ENCODE data around the gene OR10P1.
"Not testable (repeated sequence)": the region's sequence is repeated elsewhere in the genome, so short reads cannot be mapped to it uniquely, and the experiment has no call there.

The OR10P1 gene

GRCh38 chr12:55631733-55632132 lies 5.0 kb upstream of the OR10P1 start:
- TF ChIP-seq POLR2A (IDR thresholded peaks at IDR 0.05; ENCODE audit: low read depth, low read length) (no peak), POLR2AphosphoS5 (IDR thresholded peaks at IDR 0.05; ENCODE audit: low read depth, low read length) (no peak), TAF1 (IDR thresholded peaks at IDR 0.05; ENCODE audit: borderline replicate concordance, low read depth, low read length) (no peak)
- no peak for DNase-seq (ENCODE audit: insufficient read length)
- FAIRE-seq, result no peak

- no peak for DNase-seq (ENCODE audit: insufficient read length)
- no peak for FAIRE-seq
- TF ChIP-seq POLR2AphosphoS5 (IDR thresholded peaks at IDR 0.05; ENCODE audit: low read depth, low read length) (no peak), POLR2A (IDR thresholded peaks at IDR 0.05; ENCODE audit: low read depth, low read length) (no peak), TAF1 (IDR thresholded peaks at IDR 0.05; ENCODE audit: borderline replicate concordance, low read depth, low read length) (no peak)
Observed at GRCh38 chr12:55633151-55633550, 3.5 kb upstream of the OR10P1 start.

GRCh38 chr12:55636116-55636655 lies 506 bp upstream of the OR10P1 start:
- FAIRE-seq (no peak), DNase-seq (ENCODE audit: insufficient read length) (no peak)
- TF ChIP-seq TAF1 (IDR thresholded peaks at IDR 0.05; ENCODE audit: borderline replicate concordance, low read depth, low read length) (no peak), POLR2AphosphoS5 (IDR thresholded peaks at IDR 0.05; ENCODE audit: low read depth, low read length) (no peak)

GRCh38 chr12:55637467-55637866 lies 775 bp downstream of the OR10P1 start:
- DNase-seq (ENCODE audit: insufficient read length) (no peak), FAIRE-seq (no peak)
- no peak for TF ChIP-seq POLR2AphosphoS5 (IDR thresholded peaks at IDR 0.05; ENCODE audit: low read depth, low read length)
- TF ChIP-seq TAF1 (IDR thresholded peaks at IDR 0.05; ENCODE audit: borderline replicate concordance, low read depth, low read length), result no peak
- TF ChIP-seq POLR2A (IDR thresholded peaks at IDR 0.05; ENCODE audit: low read depth, low read length), result no peak

- FAIRE-seq (no peak), DNase-seq (ENCODE audit: insufficient read length) (no peak)
- TF ChIP-seq POLR2A (IDR thresholded peaks at IDR 0.05; ENCODE audit: low read depth, low read length) (no peak), TAF1 (IDR thresholded peaks at IDR 0.05; ENCODE audit: borderline replicate concordance, low read depth, low read length) (no peak), POLR2AphosphoS5 (IDR thresholded peaks at IDR 0.05; ENCODE audit: low read depth, low read length) (no peak)
Observed at GRCh38 chr12:55641595-55641994, 4.9 kb downstream of the OR10P1 start.

- FAIRE-seq (no peak), DNase-seq (ENCODE audit: insufficient read length) (no peak)
- TF ChIP-seq POLR2A (IDR thresholded peaks at IDR 0.05; ENCODE audit: low read depth, low read length) (no peak), POLR2AphosphoS5 (IDR thresholded peaks at IDR 0.05; ENCODE audit: low read depth, low read length) (no peak), TAF1 (IDR thresholded peaks at IDR 0.05; ENCODE audit: borderline replicate concordance, low read depth, low read length) (no peak)
Observed at GRCh38 chr12:55642267-55642666, 5.6 kb downstream of the OR10P1 start.

GRCh38 chr12:55642669-55643068 lies 6.0 kb downstream of the OR10P1 start:
- DNase-seq (ENCODE audit: insufficient read length) (no peak), FAIRE-seq (no peak)
- TF ChIP-seq POLR2A (IDR thresholded peaks at IDR 0.05; ENCODE audit: low read depth, low read length) (no peak), TAF1 (IDR thresholded peaks at IDR 0.05; ENCODE audit: borderline replicate concordance, low read depth, low read length) (no peak)

- no peak for TF ChIP-seq POLR2A (IDR thresholded peaks at IDR 0.05; ENCODE audit: low read depth, low read length)
- no peak for TF ChIP-seq POLR2AphosphoS5 (IDR thresholded peaks at IDR 0.05; ENCODE audit: low read depth, low read length)
- no peak for TF ChIP-seq TAF1 (IDR thresholded peaks at IDR 0.05; ENCODE audit: borderline replicate concordance, low read depth, low read length)
- FAIRE-seq (no peak), DNase-seq (ENCODE audit: insufficient read length) (no peak)
Observed at GRCh38 chr12:55644591-55644990, 7.9 kb downstream of the OR10P1 start.

- DNase-seq (ENCODE audit: insufficient read length) (no peak), FAIRE-seq (no peak)
- TF ChIP-seq POLR2AphosphoS5 (IDR thresholded peaks at IDR 0.05; ENCODE audit: low read depth, low read length), result no peak
Observed at GRCh38 chr12:55647027-55647426, 10.3 kb downstream of the OR10P1 start.

- not testable (repeated sequence) for FAIRE-seq; DNase-seq (ENCODE audit: insufficient read length)
Observed at GRCh38 chr12:55650620-55651298, 14.1 kb downstream of the OR10P1 start.

GRCh38 chr12:55651299-55651683 lies 14.6 kb downstream of the OR10P1 start:
- FAIRE-seq (no peak), DNase-seq (ENCODE audit: insufficient read length) (no peak)
- TF ChIP-seq TAF1 (IDR thresholded peaks at IDR 0.05; ENCODE audit: borderline replicate concordance, low read depth, low read length) (no peak), POLR2AphosphoS5 (IDR thresholded peaks at IDR 0.05; ENCODE audit: low read depth, low read length) (no peak), POLR2A (IDR thresholded peaks at IDR 0.05; ENCODE audit: low read depth, low read length) (no peak)

GRCh38 chr12:55652352-55652751 lies 15.7 kb downstream of the OR10P1 start:
- TF ChIP-seq POLR2A (IDR thresholded peaks at IDR 0.05; ENCODE audit: low read depth, low read length) (no peak), POLR2AphosphoS5 (IDR thresholded peaks at IDR 0.05; ENCODE audit: low read depth, low read length) (no peak), TAF1 (IDR thresholded peaks at IDR 0.05; ENCODE audit: borderline replicate concordance, low read depth, low read length) (no peak)
- FAIRE-seq, result no peak
- no peak for DNase-seq (ENCODE audit: insufficient read length)

GRCh38 chr12:55653031-55653430 lies 16.3 kb downstream of the OR10P1 start:
- no peak for DNase-seq (ENCODE audit: insufficient read length)
- TF ChIP-seq POLR2A (IDR thresholded peaks at IDR 0.05; ENCODE audit: low read depth, low read length) (no peak), TAF1 (IDR thresholded peaks at IDR 0.05; ENCODE audit: borderline replicate concordance, low read depth, low read length) (no peak), POLR2AphosphoS5 (IDR thresholded peaks at IDR 0.05; ENCODE audit: low read depth, low read length) (no peak)
- FAIRE-seq, result no peak

Measured in GM12892 (cell line).